ENCODE data around the gene PTGDS. TPM values are rescaled to one million over a fixed set of nuclear protein-coding genes. Genes with fewer than 3 reads are reported as not detected.

The PTGDS gene
- polyA plus RNA-seq (ENCODE audit: insufficient read length in 4 of 4), result 100 to 1,000 TPM in 1 of 4 donors, 10 to 100 TPM in 3; 27.8 to 104 (median 33.5) TPM

DNA sequence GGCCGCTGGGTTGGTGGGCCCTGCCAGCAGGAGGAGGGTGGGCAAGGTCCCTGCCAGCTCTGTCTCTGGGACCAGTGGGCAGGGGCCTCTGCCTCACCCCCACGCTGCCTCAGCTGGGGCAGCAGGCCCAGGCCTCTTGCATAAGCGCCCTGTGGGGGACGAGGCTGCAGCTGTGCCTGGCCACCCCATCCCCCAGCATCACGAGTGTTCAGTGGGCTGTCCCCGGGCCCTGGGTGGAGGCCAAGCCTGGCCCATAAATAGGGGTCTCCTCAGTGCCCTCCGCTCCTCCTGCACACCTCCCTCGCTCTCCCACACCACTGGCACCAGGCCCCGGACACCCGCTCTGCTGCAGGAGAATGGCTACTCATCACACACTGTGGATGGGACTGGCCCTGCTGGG, at the start of gene PTGDS:
Gene PTGDS, plus strand, starts transcription at position 282 of the 400 bp plus-strand sequence. Its CDS starts 75 bp downstream, at position 357.
- DNase-seq (ENCODE audit: low read depth in 4 of 4, low spot score in 3 of 4), result no peak

DNA sequence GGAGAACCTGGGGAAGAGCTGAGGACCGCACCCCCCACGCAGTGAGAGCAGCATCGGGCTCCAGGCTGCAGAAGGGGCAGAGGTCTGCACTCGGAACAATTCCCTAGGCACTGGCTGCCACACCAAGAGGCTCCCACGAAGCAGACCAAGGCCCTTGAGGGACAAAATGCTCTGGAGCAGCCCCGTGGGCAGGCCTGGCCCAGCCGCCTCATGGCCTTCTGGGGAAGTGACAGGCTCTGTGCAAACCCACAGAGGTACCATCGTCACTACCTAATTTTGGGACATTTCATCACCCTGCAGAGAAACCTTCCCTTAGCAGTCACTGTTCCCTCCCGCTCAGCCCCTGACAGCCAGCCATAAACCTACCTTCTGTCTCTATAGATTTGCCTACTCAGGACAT, 48.7 kb upstream of the PTGDS start:
- no peak for DNase-seq (ENCODE audit: low read depth in 4 of 4, low spot score in 3 of 4)

DNA sequence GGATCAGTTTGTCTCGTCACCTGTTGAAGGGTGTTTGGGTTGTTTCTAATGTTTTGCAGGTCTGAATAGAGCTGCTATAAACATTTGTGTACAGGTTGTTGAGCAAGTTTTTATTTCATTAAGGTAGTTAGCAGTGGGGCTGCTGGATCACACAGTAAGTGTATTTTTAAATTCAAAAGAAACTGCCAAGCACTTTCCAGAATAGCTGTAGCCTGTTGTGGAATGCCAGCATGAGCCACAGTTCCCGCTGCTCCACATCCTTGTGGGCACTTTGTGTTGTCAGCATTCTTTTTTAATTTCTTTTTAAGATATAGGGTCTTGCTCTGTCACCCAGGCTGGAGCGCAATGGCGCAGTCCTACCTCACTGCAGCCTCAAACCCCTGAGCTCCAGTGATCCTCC, 47.3 kb upstream of the PTGDS start:
- DNase-seq (ENCODE audit: low read depth in 4 of 4, low spot score in 3 of 4), result no peak

DNA sequence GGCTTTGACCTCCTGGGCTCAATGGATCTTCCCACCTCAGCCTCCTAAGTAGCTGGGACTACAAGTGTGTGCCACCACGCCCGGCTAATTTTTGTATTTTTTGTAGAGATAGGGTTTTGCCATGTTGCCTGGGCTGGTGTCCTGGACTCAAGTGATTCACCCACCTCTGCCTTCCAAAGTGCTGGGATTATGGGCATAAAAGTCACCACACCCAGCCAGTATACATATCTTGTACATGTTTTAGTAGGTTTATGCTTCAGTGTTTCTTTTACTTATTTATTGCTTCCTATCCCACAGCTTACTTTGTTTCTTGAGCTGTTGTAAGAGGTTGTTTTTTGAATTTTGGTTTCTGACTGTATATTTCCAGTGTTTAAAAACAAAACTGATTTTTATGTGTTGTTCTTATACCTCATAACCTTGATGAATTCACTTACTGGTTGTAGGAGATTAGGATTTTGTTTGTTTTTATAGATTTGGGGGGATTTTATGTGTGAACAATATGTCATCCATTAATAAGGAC, 45.6 kb upstream of the PTGDS start:
- DNase-seq (ENCODE audit: low read depth in 4 of 4, low spot score in 3 of 4), result no peak

DNA sequence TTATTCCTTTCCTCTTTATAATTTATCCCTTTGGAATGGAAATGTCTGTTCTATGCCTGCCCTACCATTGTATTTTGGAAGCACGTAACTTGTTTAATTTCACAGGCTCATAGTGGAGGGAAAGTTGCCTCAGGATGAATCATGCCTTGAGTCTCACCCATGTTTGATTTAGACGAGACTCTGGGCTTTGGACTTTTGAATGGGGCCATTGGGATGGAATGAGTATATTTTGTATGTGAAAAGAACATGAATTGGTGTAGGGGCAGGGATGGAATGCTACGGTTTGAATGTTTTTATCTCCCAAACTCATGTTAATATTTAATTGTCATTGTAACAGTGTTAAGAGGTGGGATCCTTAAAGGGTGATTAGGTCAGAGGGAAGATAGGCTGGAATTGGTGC, 43.0 kb upstream of the PTGDS start:
- DNase-seq (ENCODE audit: low read depth in 4 of 4, low spot score in 3 of 4), result no peak

DNA sequence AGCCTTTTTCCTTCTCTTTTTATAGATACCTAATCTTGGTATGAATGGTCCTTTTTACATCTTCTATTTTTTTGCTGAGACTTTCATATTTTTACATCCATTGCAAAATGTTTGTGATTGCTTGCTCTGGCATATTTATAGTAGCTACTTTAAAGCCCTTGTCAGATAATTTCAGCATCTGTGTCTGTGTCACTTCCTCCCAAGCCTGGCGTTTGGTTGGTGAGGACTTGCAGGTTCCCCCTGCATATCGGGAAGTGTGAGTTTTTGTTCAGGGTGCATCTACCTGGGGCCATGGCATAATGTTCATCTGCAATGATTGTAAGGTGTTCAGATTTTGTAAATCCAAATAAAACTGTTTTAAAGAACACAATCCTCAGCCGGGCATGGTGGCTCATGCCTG, 41.7 kb upstream of the PTGDS start:
- no peak for DNase-seq (ENCODE audit: low read depth in 4 of 4, low spot score in 3 of 4)

DNA sequence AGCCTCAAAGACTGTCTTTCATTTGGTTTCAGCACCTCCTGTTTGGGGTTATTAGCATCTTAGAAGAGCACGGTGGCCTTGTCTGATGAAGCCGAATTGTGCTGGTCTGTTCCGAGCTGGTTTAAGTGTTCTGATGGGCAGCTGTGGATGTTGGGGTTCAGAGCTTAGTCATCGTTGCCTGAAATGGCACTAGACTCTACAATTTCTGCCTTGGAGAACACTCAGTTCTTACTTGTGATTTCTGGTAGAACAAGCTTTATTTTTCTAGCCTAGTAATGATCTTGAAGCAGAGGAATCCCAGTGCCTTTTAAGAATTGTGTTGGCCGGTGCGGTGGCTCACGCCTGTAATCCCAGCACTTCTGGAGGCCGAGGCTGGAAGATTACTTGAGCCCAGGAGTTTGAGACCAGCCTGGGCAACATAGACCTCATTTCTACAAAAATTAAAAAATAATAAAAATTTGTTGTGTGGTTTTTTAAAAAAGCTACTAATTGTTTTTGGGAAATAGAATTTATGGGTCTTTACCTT, 40.6 kb upstream of the PTGDS start:
- no peak for DNase-seq (ENCODE audit: low read depth in 4 of 4, low spot score in 3 of 4)

DNA sequence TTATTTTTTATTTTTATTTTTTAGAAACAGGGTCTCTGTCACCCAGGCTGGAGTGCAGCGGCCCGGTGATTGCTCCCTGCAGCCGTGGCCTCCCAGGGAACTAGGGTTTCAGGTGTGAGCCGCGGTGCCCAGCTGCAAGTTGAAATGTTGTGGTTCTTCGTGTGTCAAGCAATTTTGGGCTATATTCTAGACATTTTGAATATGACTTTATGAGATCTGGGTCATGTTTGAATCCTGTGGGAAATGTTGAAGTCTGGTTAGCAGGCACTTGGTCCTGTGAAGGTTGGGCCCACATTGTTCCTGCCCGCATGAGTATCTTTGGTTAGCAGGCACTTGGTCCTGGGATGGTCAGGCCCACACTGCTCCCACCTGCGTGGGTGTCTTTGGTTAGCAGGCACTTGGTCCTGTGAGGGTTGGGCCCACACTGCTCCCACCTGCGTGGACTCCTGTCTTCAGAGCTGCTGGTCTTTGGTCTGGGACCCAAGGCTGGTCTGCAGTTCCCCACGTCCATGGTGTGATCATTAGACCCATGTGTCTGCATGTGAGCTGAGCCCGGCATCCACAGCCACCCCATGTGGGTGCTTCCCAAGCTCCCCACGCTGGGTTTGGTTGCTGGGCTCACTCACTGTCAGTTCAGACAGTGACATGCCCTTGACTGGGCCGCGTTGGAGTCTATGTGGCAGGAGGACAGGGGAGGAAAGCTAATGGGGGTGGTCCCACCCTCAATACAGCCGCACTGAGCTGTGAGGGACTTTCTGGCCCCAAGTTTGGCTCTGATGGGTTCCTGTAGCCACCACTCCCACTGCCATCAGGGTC, 39.9 kb upstream of the PTGDS start:
- no peak for DNase-seq (ENCODE audit: low read depth in 4 of 4, low spot score in 3 of 4)

DNA sequence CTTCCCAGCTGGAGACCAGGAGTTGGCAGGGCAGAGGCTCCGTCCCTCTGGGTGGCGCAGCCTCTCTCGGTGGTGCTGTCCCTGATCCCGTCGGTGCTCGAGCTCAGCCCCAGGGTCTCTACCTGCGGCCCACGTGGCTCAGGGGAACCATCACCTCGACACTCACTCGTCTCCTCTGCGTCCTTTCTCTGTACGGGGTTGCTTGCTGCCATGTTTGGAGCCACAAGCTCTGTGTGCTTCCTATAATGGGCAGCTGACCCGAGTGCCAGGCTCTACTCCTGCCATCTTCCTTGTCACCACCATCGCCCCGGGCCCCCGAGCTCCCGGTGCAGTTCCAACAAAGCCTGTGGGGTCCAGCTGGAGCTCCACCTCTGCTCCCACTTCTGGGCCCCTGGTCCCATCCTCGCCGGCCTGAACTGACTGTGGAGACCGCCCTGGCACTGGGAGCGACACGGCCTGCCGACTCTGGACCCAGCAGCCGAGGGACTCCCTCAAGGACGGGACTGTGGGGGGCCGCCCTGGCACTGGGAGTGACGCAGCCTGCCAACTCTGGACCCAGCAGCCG, 37.8 kb upstream of the PTGDS start:
- no peak for DNase-seq (ENCODE audit: low read depth in 4 of 4, low spot score in 3 of 4)

DNA sequence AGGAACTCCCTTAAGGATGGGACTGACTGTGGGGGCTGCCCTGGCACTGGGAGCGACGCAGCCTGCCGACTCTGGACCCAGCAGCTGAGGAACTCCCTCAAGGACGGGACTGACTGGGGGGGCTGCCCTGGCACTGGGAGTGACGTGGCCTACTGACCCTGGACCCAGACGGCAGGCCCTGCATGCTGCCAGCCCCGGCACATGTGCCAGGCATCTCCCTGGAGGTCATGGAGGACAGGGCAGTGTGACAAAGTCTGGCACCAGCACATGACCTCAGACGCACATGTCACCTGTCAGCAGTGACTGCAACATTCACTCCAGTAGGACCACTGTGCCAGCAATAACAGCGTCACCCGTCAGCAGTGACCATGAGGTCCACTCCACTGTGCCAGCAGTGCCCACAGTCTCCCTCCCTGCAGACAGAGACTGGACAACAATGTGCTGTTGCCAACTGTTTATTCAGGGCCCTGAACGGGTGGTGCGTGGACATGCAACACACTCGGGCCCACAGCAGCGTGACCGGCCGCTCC, 37.2 kb upstream of the PTGDS start:
- no peak for DNase-seq (ENCODE audit: low read depth in 4 of 4, low spot score in 3 of 4)

DNA sequence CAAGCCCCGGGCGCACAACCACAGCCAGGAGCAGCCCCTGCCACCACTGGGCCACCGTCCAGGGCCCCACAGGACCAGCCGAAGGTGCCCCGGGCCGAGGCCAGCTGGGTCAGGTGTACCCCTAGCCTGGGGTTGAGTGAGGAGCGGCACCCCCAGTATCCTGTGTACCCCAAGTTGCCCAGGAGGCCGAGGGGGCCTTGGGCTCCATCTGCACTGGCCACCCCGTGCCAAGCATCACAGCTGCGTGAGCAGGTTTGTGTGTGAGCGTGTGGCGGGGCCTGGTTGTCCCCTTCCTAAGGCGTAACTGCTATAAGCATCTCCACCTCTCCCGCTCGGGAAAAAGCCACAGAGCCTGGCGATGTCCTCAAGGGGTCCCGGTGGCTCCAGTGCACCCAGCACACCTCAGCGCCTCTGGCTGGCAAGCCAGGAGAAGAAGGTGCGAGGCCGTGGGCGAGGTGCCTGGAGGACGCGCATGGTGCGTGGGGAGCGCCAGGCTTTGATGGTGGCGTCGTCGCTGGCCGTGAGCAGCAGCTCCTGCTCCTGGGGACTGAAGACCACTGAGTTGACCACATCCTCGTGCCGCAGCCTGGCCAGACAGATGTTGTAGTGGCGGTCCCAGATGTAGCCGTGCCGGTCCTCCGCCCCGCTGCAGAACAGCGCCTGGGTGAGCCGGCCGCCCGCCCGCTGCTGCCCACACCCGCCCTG, 36.6 kb upstream of the PTGDS start:
- no peak for DNase-seq (ENCODE audit: low read depth in 4 of 4, low spot score in 3 of 4)

DNA sequence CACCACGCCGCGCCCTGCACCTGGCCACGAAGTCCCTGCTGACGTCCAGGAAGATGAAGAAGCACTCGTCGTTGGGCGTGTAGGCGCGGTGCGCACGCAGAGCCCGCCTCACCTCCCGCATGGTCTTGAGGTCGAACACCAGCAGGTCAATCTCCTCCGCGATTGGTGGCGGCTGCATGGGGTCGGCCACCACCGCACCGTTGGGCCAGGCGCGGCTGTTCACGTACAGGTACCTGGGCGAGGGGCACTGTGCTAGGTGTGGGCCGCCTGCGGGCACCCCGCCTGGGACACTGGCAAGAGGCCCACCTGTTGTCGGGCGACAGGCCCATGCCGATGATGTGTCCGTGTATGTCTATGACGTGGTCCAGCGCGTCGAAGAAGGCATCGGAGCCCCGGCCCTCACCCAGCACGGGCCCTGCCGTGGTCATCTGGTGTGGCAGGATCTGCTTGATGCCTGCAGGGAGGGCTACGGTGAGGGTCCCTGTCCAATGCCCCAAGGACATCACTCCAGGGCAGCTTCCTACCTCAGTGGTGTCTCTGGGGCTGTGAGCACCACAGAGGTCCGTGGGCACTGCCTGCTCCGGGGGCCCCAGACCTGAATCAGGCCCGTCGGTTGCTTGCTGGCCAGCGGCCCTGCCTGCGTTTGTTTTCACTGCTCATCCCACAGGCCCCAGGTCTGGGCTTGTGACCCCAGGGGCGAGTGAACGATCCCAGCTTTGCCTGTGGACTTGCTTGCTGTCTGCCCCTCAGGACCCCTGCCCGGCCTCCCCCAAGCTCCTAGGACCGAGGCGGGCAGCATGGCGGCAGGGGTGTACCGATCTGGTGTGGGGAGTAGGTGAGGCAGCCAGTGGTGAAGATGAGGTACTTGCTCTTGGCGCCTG, 35.8 kb upstream of the PTGDS start:
- no peak for DNase-seq (ENCODE audit: low read depth in 4 of 4, low spot score in 3 of 4)

DNA sequence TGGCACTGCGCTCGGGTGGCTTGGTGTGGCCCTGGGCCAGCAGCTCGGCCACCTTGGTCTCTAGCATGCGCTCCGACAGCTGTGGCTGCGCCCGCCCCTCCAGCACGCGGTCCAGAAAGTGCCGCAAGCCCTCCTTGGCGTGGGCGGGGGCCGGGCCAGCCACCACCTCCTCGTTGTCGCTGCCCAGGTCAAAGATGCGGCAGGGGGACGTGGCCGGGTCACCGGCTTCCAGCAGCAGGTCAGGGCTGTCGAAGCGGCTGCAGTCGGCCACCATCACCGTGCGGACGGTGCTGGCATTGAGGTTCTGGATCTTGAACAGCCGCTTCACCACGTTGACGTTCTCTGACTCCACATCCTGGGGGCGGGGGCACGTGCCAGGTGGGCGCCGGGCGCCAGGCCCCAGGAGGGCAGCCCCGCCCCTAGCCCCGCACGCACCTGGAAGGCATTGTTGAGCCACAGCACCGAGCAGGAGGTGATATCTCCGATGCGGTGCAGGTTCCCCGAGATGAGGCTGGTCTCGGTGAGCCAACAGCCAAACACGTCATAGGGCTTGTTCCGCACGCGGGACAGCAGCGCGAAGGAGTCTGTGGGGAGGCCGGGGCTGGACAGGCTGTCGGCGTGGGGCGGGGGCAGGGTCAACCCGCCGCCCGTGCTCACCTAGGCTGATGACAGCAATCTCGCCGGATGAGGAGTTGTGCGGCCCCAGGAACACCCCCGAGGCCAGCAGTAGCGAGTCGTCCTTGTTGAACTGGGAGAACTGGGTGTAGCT, 35.0 kb upstream of the PTGDS start:
- DNase-seq (ENCODE audit: low read depth in 4 of 4, low spot score in 3 of 4), result no peak

DNA sequence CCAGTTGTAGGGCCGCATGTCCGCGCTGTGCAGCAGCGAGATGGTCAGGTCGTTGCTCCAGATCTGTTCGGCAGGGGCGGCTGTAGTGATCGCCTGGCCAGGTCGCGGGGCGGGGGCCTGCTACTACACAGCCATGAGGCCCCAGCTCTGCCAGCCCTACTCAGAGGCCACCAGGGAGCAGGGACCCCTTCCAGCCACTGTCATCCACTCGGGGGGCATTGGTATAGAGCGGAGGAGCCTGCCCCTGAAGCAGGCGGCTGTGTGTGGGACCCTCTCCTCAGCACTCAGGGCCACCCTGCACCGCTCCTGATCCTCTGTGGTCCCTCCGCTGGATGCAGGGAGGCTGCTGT, 34.4 kb upstream of the PTGDS start:
- no peak for DNase-seq (ENCODE audit: low read depth in 4 of 4, low spot score in 3 of 4)

DNA sequence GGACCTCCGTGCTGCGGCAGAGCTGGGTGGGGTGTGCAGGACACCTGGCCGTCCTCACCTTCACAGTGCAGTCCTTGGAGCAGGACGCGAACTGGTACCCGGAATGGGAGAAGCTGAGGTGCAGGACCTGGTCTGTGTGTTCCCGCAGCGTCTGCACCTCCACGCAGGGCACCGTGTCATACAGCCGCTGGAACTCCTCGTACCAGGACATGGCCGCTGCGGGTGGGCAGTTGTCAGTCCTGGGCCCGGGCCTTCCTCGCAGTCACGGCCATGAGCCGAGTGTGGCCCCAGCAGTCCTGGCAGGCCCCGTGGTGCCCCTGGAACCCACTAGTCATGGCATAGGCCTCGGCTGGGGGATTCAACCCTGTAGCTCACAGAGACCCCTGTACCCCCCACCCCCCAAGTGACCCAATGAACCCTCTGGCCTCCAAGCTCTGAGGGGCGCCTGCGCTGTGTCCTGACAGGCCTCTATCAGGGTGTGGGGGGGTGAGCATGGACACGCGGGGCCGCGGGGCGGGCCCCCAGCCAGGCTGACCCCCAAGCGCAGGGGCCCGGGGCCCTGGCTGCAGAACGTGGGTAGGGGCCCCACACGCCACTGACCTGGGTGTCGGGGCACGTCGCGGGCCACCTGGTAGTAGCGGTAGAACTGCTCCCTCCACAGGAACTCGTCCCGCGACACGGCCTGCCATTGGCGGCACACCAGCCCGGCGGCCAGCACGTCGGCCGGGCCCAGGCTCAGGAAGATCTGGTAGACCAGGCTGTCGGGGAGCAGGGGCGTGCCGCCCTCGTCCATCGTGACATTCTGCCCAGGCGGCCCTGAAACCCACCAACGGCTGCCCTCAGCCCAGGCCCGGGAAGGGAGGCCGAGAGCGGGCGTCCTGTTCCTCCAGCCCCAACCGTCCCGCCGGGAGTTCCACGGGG, 33.8 kb upstream of the PTGDS start:
- no peak for DNase-seq (ENCODE audit: low read depth in 4 of 4, low spot score in 3 of 4)

DNA sequence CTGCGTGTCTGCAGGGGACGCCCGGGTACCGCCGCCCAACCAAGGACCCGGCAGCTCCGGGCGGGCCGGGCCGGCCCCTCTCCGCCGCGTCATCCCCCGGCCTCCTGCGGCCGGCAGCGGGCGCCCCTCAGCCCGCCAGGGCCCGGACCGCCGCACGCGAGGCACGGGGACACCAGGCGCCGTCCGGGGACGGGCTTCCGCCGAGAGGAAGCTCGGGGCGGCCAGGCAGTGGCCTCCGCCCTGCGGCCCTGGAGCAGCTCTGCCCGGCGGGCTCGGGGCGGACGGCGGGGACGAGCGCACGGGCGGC, 33.1 kb upstream of the PTGDS start:
- no peak for DNase-seq (ENCODE audit: low read depth in 4 of 4, low spot score in 3 of 4)

DNA sequence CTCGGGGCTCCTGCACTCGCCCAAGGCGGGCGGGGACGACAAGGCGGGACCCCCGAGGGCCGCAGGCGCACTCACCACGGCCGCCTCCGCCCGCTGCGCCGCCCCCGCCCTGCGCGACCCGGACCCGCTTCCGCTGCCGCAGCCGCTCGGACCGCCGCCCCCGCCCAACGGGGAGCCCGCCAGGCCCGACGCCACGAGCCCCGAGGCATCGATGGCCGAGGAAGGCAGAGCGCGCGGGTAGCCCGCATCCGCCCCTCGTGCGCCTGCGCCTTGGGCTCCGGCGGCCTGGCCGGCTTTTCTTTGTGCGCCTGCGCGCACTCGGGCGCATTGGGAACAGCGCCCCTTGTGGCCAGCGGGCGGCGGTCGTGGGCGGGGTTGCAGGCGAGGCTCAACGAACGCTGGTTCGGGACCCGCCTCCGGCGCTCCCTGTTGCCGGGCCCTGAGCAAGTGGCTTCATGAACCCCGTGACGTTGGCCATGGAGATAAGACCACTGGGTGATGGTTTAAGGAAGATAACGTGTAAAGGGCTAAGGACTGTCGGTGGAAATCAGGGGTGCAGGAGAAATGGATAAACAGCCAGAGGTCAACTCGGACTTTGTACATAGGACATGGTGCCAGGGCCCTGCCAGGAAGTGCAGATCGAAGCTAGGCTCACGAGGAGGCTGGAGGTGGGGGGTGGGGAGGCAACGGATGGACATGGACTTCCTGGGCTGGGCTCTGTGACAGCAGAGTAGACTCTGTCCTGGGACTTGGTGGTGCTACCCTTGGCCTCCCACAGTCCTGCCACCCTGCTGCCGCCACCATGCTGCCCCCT, 32.6 kb upstream of the PTGDS start, which contains the start of the genes C8G and FBXW5:
Gene C8G, plus strand, starts transcription at position 725 of the 814 bp plus-strand sequence. Its CDS starts 78 bp downstream, at position 803.
Gene FBXW5, minus strand, starts transcription at position 220 of the 814 bp plus-strand sequence. CDS start 655 bp downstream, outside the sequence.
- DNase-seq (ENCODE audit: low read depth in 4 of 4, low spot score in 3 of 4), result peak; percentile 88 to 91 (median 90)

Data from right renal pelvis (tissue), 4 donors.